IPS-NIHi11 (cell line): Measurements from ENCODE around the gene CCDC83.
A peak's percentile ranks its signal among the peaks of the same experiment; 100 is the strongest.

Experiments
- DNase-seq: peaks from one replicate; pipeline ENCODE4 v3.0.0; 2012; ENCODE audit warnings: mixed read lengths, low spot score

The CCDC83 gene

GRCh38 chr11:85855341-85855656 lies at the start of gene CCDC83:
CCDC83 (plus strand) TSS chr11:85855383; CDS start chr11:85865124, 9,741 bp downstream.
- no peak for DNase-seq

GRCh38 chr11:85805387-85805786 lies 49.8 kb upstream of the CCDC83 start:
- no peak for DNase-seq

- no peak for DNase-seq
Observed at GRCh38 chr11:85806016-85806415, 49.2 kb upstream of the CCDC83 start.

GRCh38 chr11:85806876-85807275 lies 48.3 kb upstream of the CCDC83 start:
- DNase-seq = no peak

GRCh38 chr11:85809191-85809590 lies 46.0 kb upstream of the CCDC83 start:
- no peak for DNase-seq

- DNase-seq = peak; percentile 40
Observed at GRCh38 chr11:85809863-85810262, 45.3 kb upstream of the CCDC83 start.

- peak; percentile 17 for DNase-seq
Observed at GRCh38 chr11:85810521-85810870, 44.7 kb upstream of the CCDC83 start.

GRCh38 chr11:85810871-85811611 lies 44.1 kb upstream of the CCDC83 start, which contains the start of gene SYTL2:
SYTL2 (minus strand) TSS chr11:85811141; CDS start chr11:85757725, 53,416 bp downstream.
- DNase-seq = peak; percentile 93

- no peak for DNase-seq
Observed at GRCh38 chr11:85811624-85812023, 43.6 kb upstream of the CCDC83 start.

GRCh38 chr11:85813721-85814120 lies 41.5 kb upstream of the CCDC83 start:
- DNase-seq = no peak

- no peak for DNase-seq
Observed at GRCh38 chr11:85815186-85815931, 39.8 kb upstream of the CCDC83 start.

- DNase-seq = no peak
Observed at GRCh38 chr11:85819441-85819840, 35.7 kb upstream of the CCDC83 start.

- DNase-seq = no peak
Observed at GRCh38 chr11:85821636-85822035, 33.5 kb upstream of the CCDC83 start.

GRCh38 chr11:85822814-85823213 lies 32.4 kb upstream of the CCDC83 start:
- DNase-seq = no peak

- DNase-seq = no peak
Observed at GRCh38 chr11:85823816-85824215, 31.4 kb upstream of the CCDC83 start.

- no peak for DNase-seq
Observed at GRCh38 chr11:85825616-85826015, 29.6 kb upstream of the CCDC83 start.

- peak; percentile 46 for DNase-seq
Observed at GRCh38 chr11:85826116-85826855, 28.9 kb upstream of the CCDC83 start.

GRCh38 chr11:85827748-85828639 lies 27.2 kb upstream of the CCDC83 start:
- no peak for DNase-seq

GRCh38 chr11:85828640-85828978 lies 26.6 kb upstream of the CCDC83 start:
- no peak for DNase-seq

GRCh38 chr11:85829172-85829571 lies 26.0 kb upstream of the CCDC83 start:
- no peak for DNase-seq

- no peak for DNase-seq
Observed at GRCh38 chr11:85831050-85831449, 24.1 kb upstream of the CCDC83 start.

- no peak for DNase-seq
Observed at GRCh38 chr11:85835263-85835662, 19.9 kb upstream of the CCDC83 start.
